Right forelimb (tissue), 1 donor: ENCODE data around the gene WDFY3.
"Not testable (repeated sequence)": the region's sequence is repeated elsewhere in the genome, so short reads cannot be mapped to it uniquely, and the experiment has no call there.

Experiments used
- DNase-seq: peaks from one replicate; pipeline ENCODE4 v3.0.0-alpha.2; 2018

The WDFY3 gene

GRCh38 chr4:84852081-84852480 lies 114.4 kb downstream of the WDFY3 start:
- DNase-seq: no peak

GRCh38 chr4:84849051-84849640 lies 117.3 kb downstream of the WDFY3 start:
- no peak for DNase-seq

- no peak for DNase-seq
Observed at GRCh38 chr4:84848432-84848831, 118.1 kb downstream of the WDFY3 start.

- DNase-seq: no peak
Observed at GRCh38 chr4:84847978-84848377, 118.5 kb downstream of the WDFY3 start.

GRCh38 chr4:84846985-84847384 lies 119.5 kb downstream of the WDFY3 start:
- no peak for DNase-seq

- no peak for DNase-seq
Observed at GRCh38 chr4:84841435-84841834, 125.1 kb downstream of the WDFY3 start.

- no peak for DNase-seq
Observed at GRCh38 chr4:84837751-84838150, 128.7 kb downstream of the WDFY3 start.

- not testable (repeated sequence) for DNase-seq
Observed at GRCh38 chr4:84829633-84830032, 136.9 kb downstream of the WDFY3 start.

- DNase-seq: no peak
Observed at GRCh38 chr4:84826681-84827080, 139.8 kb downstream of the WDFY3 start.

- DNase-seq: no peak
Observed at GRCh38 chr4:84825701-84826341, 140.7 kb downstream of the WDFY3 start.

GRCh38 chr4:84821064-84821463 lies 145.4 kb downstream of the WDFY3 start:
- no peak for DNase-seq

- no peak for DNase-seq
Observed at GRCh38 chr4:84814094-84814750, 152.3 kb downstream of the WDFY3 start.

- DNase-seq: no peak
Observed at GRCh38 chr4:84809946-84810345, 156.5 kb downstream of the WDFY3 start.

- DNase-seq: no peak
Observed at GRCh38 chr4:84808332-84808731, 158.2 kb downstream of the WDFY3 start.

GRCh38 chr4:84806541-84806940 lies 159.9 kb downstream of the WDFY3 start:
- not testable (repeated sequence) for DNase-seq

- no peak for DNase-seq
Observed at GRCh38 chr4:84804136-84804535, 162.4 kb downstream of the WDFY3 start.

GRCh38 chr4:84803720-84804119 lies 162.8 kb downstream of the WDFY3 start:
- no peak for DNase-seq

- no peak for DNase-seq
Observed at GRCh38 chr4:84803116-84803515, 163.4 kb downstream of the WDFY3 start.

- DNase-seq: no peak
Observed at GRCh38 chr4:84800256-84800655, 166.2 kb downstream of the WDFY3 start.

- DNase-seq: no peak
Observed at GRCh38 chr4:84799318-84799717, 167.2 kb downstream of the WDFY3 start.

GRCh38 chr4:84796394-84796793 lies 170.1 kb downstream of the WDFY3 start:
- no peak for DNase-seq

- DNase-seq: no peak
Observed at GRCh38 chr4:84792366-84793301, 173.9 kb downstream of the WDFY3 start.
